Sigmoid colon (tissue), 4 donors: Measurements from ENCODE around the gene KIAA1217.
"Not testable (repeated sequence)": the region's sequence is repeated elsewhere in the genome, so short reads cannot be mapped to it uniquely, and the experiment has no call there.

Experiments used
- EP300 ChIP-seq, 4 donors: sonication (generic); formaldehyde crosslinking; IDR thresholded peaks; one replicate each; pipeline ENCODE4 v1.6.1; 2017; ENCODE audit warnings: antibody characterized with exemption in 4 of 4
- POLR2A ChIP-seq, 2 donors: fragments of 450-650 bp; IDR thresholded peaks; one replicate each; pipeline ENCODE4 v1.6.1; 2016; ENCODE audit warnings: antibody characterized with exemption in 2 of 2, mild to moderate bottlenecking in 2 of 2, moderate library complexity in 2 of 2
- POLR2AphosphoS5 ChIP-seq, 4 donors: sonication (generic); formaldehyde crosslinking; IDR thresholded peaks; one replicate each; pipeline ENCODE4 v1.6.1; 2017; ENCODE audit warnings: antibody characterized with exemption in 4 of 4
- TF ChIP-seq, protein P1 (sequence below), 4 experiments: fragments of 450-650 bp in 3 of 4; fragments of 200-600 bp in 1 of 4; IDR thresholded peaks; one replicate each; pipeline ENCODE4 v1.5.1; 2016 to 2019; ENCODE audit warnings: antibody characterized with exemption in 4 of 4, mild to moderate bottlenecking in 3 of 4, moderate library complexity in 2 of 4

DNA sequence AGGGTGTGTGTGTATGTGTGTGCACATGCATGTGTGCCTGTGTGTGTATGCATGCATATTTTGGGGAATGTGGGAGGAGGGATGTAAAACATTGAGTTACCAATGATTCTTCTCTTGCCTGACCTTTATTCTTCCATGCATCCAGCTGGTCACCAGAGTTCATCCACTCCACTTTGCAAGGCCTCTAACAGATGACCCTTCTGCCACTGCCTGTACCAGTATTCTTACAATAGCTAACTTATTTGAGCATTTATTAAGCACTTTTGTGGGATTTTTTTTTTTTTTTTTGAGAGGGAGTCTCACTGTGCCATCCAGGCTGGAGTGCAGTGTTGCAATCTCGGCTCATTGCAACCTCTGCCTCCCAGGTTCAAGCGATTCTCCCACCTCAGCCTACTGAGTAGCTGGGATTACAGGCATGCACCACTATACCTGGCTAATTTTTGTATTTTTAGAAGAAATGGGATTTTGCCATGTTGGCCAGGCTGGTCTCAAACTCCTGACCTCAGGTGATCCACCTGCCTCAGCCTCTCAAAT is 233.8 kb downstream of the KIAA1217 start:
- TF ChIP-seq, protein P1, sequence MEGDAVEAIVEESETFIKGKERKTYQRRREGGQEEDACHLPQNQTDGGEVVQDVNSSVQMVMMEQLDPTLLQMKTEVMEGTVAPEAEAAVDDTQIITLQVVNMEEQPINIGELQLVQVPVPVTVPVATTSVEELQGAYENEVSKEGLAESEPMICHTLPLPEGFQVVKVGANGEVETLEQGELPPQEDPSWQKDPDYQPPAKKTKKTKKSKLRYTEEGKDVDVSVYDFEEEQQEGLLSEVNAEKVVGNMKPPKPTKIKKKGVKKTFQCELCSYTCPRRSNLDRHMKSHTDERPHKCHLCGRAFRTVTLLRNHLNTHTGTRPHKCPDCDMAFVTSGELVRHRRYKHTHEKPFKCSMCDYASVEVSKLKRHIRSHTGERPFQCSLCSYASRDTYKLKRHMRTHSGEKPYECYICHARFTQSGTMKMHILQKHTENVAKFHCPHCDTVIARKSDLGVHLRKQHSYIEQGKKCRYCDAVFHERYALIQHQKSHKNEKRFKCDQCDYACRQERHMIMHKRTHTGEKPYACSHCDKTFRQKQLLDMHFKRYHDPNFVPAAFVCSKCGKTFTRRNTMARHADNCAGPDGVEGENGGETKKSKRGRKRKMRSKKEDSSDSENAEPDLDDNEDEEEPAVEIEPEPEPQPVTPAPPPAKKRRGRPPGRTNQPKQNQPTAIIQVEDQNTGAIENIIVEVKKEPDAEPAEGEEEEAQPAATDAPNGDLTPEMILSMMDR (IDR thresholded peaks at IDR 0.05) = not testable (repeated sequence)
- not testable (repeated sequence) for TF ChIP-seq POLR2A, POLR2AphosphoS5, EP300 (IDR thresholded peaks at IDR 0.05)
